Nephron progenitor cell (in vitro differentiated cells): ENCODE data around the gene IGDCC3.

Experiments used
- DNase-seq: peaks from one replicate; pipeline ENCODE4 v3.0.0; 2021
- H3K27ac Mint-ChIP-seq: 2 replicates; pipeline ENCODE4 v1.8.0; 2021; ENCODE audit warnings: mild to moderate bottlenecking, moderate library complexity, mixed read lengths
- H3K27me3 Mint-ChIP-seq: 2 replicates; pipeline ENCODE4 v1.8.0; 2021; ENCODE audit warnings: mild to moderate bottlenecking, low read depth, mixed read lengths; ENCODE audit not compliant: poor library complexity
- H3K36me3 Mint-ChIP-seq: 2 replicates; pipeline ENCODE4 v1.8.0; 2021; ENCODE audit warnings: low read depth, mixed read lengths
- H3K4me1 Mint-ChIP-seq: 2 replicates; pipeline ENCODE4 v1.8.0; 2021; ENCODE audit warnings: mixed read lengths
- H3K4me3 Mint-ChIP-seq: 2 replicates; pipeline ENCODE4 v1.8.0; 2021; ENCODE audit warnings: mild to moderate bottlenecking, moderate library complexity, mixed read lengths
- H3K9me3 Mint-ChIP-seq: 2 replicates; pipeline ENCODE4 v1.8.0; 2021; ENCODE audit warnings: mild to moderate bottlenecking, moderate library complexity, mixed read lengths
- TF ChIP-seq, protein P1 (sequence below): fragments of 200-600 bp; sonication (generic); IDR thresholded peaks from 2 replicates; pipeline ENCODE4 v1.5.0; 2021; ENCODE audit warnings: antibody characterized with exemption

IGDCC3 gene

GRCh38 chr15:65413760-65414144, 36.0 kb upstream of the IGDCC3 start:
- DNase-seq: no peak

GRCh38 chr15:65413051-65413759, 35.4 kb upstream of the IGDCC3 start:
- H3K27me3 Mint-ChIP-seq: no peaks in the 10 kb centered on the region
- peaks cover 8% of the 10 kb centered on the region for H3K36me3 Mint-ChIP-seq
- DNase-seq: no peak
- TF ChIP-seq, protein P1, sequence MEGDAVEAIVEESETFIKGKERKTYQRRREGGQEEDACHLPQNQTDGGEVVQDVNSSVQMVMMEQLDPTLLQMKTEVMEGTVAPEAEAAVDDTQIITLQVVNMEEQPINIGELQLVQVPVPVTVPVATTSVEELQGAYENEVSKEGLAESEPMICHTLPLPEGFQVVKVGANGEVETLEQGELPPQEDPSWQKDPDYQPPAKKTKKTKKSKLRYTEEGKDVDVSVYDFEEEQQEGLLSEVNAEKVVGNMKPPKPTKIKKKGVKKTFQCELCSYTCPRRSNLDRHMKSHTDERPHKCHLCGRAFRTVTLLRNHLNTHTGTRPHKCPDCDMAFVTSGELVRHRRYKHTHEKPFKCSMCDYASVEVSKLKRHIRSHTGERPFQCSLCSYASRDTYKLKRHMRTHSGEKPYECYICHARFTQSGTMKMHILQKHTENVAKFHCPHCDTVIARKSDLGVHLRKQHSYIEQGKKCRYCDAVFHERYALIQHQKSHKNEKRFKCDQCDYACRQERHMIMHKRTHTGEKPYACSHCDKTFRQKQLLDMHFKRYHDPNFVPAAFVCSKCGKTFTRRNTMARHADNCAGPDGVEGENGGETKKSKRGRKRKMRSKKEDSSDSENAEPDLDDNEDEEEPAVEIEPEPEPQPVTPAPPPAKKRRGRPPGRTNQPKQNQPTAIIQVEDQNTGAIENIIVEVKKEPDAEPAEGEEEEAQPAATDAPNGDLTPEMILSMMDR: no peak
- no peak overlapping the region for H3K4me3 Mint-ChIP-seq
- peaks cover 75% of the 10 kb centered on the region for H3K4me1 Mint-ChIP-seq
- no peak overlapping the region for H3K27ac Mint-ChIP-seq
- no peaks in the 10 kb centered on the region for H3K9me3 Mint-ChIP-seq

More at GRCh38 chr15:65413760-65414144, 36.0 kb upstream of the IGDCC3 start:
- H3K27me3 Mint-ChIP-seq: peaks cover under 1% of the 10 kb centered on the region
- TF ChIP-seq, protein P1: no peak
- no peak overlapping the region for H3K4me3 Mint-ChIP-seq
- peaks cover 6% of the 10 kb centered on the region for H3K36me3 Mint-ChIP-seq
- H3K9me3 Mint-ChIP-seq: no peaks in the 10 kb centered on the region
- H3K4me1 Mint-ChIP-seq: peaks cover 75% of the 10 kb centered on the region
- no peak overlapping the region for H3K27ac Mint-ChIP-seq

DNA sequence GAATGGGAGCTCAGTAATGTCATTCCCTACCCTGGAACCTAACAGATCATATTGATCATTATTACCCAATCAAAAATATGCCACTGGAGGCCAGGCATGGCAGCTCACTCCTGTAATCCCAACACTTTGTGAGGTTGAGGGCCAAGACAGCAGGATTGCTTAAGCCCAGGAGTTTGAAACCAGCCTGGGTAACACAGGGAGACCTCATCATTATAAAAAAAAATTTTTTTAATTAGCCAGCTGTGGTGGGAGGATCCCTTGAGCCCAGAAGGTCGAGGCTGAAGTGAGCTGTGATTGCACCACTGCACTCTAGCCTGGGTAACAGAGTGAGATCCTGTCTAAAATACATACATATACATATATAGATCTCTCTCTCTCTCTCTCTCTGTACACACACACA, 34.8 kb upstream of the IGDCC3 start:
- Mint-ChIP-seq H3K27ac (no peak overlapping the region), H3K4me3 (no peak overlapping the region), H3K27me3 (no peaks in the 10 kb centered on the region), H3K9me3 (no peaks in the 10 kb centered on the region), H3K4me1 (peaks cover 72% of the 10 kb centered on the region), H3K36me3 (peaks cover 13% of the 10 kb centered on the region)
- TF ChIP-seq, protein P1: no peak
- DNase-seq: no peak

GRCh38 chr15:65411465-65412071, 33.8 kb upstream of the IGDCC3 start:
- Mint-ChIP-seq H3K27ac (peak overlapping the region; percentile 65), H3K9me3 (no peaks in the 10 kb centered on the region), H3K27me3 (no peaks in the 10 kb centered on the region), H3K4me1 (peaks cover 67% of the 10 kb centered on the region), H3K4me3 (no peak overlapping the region), H3K36me3 (peaks cover 13% of the 10 kb centered on the region)
- DNase-seq: no peak
- TF ChIP-seq, protein P1: no peak

GRCh38 chr15:65410972-65411371, 33.2 kb upstream of the IGDCC3 start:
- no peak for DNase-seq
- TF ChIP-seq, protein P1: no peak
- Mint-ChIP-seq H3K4me3 (no peak overlapping the region), H3K9me3 (no peaks in the 10 kb centered on the region), H3K4me1 (peaks cover 67% of the 10 kb centered on the region), H3K27me3 (no peaks in the 10 kb centered on the region), H3K27ac (no peak overlapping the region), H3K36me3 (peaks cover 13% of the 10 kb centered on the region)

DNA sequence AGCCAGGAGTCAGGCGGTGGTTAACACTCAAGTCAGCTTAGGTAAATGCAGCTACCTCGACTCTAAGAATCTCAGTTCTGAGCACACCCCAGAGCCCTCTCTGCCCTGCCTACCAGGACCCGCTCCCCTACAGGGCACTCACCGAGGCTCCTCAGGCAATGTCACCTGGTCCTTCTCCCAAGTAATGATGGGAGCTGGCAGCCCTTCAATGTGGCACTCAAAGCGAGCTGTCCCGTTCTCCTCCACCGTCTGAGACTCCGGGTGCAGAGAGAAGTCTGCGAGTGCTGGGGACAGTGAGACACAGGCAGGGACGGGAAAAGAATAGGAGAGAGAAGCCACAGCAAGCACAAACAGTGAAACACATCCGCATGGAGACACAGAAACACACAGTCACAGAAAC, 32.2 kb upstream of the IGDCC3 start:
- H3K4me1 Mint-ChIP-seq: peaks cover 61% of the 10 kb centered on the region

More for the DNA sequence above, 32.2 kb upstream of the IGDCC3 start:
- Mint-ChIP-seq H3K27me3 (no peaks in the 10 kb centered on the region), H3K27ac (peak overlapping the region; percentile 15), H3K36me3 (peaks cover 13% of the 10 kb centered on the region), H3K9me3 (no peaks in the 10 kb centered on the region), H3K4me3 (no peak overlapping the region)
- TF ChIP-seq, protein P1: no peak
- no peak for DNase-seq
